Hepatocyte (in vitro differentiated cells): ENCODE results near the gene TPK1.

ENCODE experiments used
- CTCF ChIP-seq: fragments of 200-600 bp; sonication (generic); IDR thresholded peaks from 2 replicates; pipeline ENCODE4 v1.5.1; 2016; ENCODE audit warnings: antibody characterized with exemption, mild to moderate bottlenecking; ENCODE audit not compliant: poor library complexity
- EZH2 ChIP-seq: fragments of 200-600 bp; sonication (generic); IDR thresholded peaks from 2 replicates; pipeline ENCODE4 v1.6.1; 2016; ENCODE audit warnings: antibody characterized with exemption, mild to moderate bottlenecking, borderline replicate concordance

- TF ChIP-seq CTCF, result no peak
- no peak for TF ChIP-seq EZH2
These were observed 176.6 kb downstream of the TPK1 start for GRCh38 chr7:144659211-144659610.
